ENCODE measurements around the gene AIG1.
A peak's percentile ranks its signal among the peaks of the same experiment; 100 is the strongest.
"Not testable (repeated sequence)": the region's sequence is repeated elsewhere in the genome, so short reads cannot be mapped to it uniquely, and the experiment has no call there.

AIG1 gene

GRCh38 chr6:143293523-143293922, 232.8 kb downstream of the AIG1 start:
- DNase-seq: no peak

DNA sequence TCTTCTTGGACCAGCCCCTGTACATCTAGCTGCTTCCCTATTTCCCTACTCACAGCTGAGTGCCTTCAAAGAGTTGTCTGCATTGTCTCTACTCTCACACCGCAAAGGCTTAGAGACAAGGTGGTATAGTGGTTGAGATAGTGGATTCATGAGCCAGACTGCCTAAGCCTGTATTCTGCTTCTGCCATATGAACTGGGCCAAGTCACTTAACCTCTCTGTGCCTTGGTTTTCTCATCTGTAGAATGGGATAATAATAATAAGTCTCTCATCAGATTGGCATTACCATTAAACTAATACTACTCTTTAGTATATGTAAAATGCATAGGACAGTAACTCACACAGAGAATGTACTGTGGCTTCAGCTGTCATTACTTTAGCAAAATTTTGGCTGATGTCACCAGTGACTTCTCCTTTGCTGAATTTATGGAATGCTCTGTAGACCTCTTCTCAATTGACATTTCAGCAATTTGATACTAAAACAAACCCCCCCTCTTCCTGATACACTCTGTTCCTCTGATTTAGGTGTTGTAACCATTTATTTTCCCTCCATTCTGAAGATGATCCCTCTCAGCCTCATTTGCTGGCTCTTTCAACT, 233.7 kb downstream of the AIG1 start:
- DNase-seq: no peak

DNA sequence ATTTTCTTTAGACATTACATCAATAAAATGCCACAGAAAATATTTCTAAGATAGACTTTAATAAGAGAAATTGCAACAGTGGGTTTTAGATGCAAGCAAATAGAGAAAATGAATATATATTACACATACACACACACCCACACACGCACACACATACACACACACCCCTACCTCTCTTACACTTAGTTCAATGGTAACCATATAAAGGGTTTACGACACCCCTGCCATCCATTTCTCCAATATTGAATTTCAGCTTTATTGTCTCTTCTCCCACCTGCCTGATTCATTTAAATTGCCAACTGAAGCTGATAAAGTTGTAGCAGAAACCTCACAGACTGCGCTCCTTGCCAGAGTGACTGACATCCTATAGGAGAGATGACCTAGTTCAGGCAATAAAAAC, 235.2 kb downstream of the AIG1 start:
- no peak for DNase-seq

GRCh38 chr6:143298071-143298470, 237.4 kb downstream of the AIG1 start:
- DNase-seq: no peak

DNA sequence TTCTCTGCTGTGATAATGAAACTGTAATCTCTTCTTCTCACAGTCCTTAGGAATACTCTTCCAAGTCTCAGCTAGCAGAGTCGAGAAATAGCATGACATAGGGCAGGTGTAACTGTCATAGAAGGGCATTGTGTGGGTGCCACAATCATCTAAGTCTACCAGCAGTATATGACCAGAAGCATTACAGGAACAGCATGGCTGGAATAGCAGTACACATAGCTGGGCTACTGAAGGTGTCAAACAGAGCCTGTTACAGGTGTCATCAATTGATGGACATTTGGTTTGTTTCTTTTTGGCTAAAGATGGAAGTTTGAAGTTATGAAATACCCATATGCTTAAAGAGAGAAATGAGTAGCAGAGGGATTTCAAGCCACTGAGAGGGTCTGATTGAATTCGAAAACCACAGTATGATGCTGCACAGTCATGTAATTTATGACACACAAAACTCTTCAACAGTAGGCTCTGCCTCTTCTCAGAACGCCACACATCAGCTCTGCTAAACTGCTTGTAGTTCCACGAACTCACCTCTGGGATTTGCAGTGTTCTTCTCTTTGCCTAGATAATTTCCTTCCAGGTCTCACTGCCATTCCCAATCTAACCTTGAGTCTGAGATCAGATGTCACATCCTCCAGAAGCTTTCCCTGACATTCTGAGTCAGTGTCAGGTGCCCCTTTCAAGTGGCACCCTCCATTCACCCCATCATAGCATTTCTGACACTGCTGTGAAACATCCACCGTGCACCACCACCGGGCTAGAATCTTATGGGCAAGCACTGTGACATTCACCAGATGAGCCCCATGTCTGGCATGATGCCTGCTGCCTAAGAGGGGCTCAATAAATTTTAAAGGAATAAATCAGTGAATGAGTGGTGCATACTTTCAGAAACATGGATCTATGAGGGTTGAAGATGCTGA, 238.8 kb downstream of the AIG1 start:
- no peak for DNase-seq

DNA sequence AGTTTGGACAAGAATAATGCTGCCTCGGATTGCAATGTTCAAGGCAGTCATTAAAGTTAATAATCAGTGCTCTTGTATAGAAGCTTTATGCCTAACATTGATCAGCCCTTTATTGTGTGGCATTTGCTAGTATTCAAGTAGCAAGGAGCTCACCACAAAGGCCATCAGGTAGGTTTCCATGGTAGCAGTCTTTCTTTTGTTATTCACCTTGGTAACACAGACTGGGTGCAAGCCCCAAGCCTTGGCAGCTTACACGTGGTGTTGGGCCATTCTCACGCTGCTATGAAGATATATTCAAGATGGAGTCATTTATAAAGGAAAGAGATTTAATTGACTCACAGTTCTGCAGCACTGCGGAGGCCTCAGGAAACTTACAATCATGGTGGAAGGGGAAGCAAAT, 240.5 kb downstream of the AIG1 start:
- DNase-seq: no peak

DNA sequence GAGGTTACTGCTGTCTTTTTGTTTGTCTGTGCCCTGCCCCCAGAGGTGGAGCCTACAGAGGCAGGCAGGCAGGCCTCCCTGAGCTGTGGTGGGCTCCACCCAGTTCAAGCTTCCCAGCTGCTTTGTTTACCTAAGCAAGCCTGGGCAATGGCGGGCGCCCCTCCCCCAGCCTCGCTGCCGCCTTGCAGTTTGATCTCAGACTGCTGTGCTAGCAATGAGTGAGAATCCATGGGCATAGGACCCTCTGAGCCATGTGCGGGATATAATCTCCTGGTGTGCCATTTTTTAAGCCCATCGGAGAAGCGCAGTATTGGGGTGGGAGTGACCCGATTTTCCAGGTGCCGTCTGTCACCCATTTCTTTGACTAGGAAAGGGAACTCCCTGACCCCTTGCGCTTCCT, 247.1 kb downstream of the AIG1 start:
- DNase-seq: not testable (repeated sequence)

- no peak for DNase-seq
These were observed 252.5 kb downstream of the AIG1 start for GRCh38 chr6:143313163-143313562.

GRCh38 chr6:143321491-143322086, 260.9 kb downstream of the AIG1 start:
- DNase-seq: no peak

DNA sequence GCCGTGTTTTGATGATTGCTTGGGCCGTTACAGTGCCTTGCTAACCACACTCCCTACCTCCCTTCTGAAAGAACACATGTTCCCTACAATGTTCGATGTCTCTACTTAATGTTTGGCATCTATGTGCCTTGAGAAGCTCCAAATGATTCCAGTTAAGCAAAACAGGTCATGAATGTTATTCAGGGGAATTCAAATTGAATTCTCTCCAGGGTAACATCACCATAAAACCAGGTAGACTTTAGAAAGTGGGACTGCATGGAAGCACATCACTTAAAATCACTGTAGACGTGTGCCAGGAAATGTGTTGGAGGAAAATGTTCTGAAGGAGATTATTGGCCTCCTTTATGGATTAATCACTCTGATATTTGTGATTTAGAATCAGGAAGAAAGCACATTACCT, 261.7 kb downstream of the AIG1 start:
- DNase-seq: no peak

GRCh38 chr6:143323729-143324470, 263.2 kb downstream of the AIG1 start:
- DNase-seq: no peak

GRCh38 chr6:143325379-143326140, 264.9 kb downstream of the AIG1 start:
- DNase-seq: no peak

DNA sequence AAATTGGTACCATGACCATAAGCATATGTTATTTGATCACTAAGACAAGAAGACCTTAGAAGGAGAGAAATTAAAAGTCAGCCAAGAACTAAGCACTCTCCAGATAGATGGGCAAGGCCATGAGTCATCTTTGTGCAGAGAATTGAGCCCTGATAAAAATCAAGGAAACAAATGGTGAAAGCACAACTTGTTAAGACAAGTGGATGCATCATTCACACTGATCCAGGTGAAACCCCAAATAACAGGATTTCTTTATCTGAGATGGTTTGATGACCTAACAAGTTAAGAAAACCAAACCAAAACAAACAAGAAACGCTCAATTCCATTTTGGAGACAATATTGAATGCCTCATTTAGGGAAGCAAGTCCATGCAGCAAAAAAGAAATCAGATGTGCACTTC, 268.2 kb downstream of the AIG1 start:
- no peak for DNase-seq

GRCh38 chr6:143329323-143329722, 268.6 kb downstream of the AIG1 start:
- no peak for DNase-seq

- DNase-seq: no peak
These were observed 270.7 kb downstream of the AIG1 start for GRCh38 chr6:143331362-143331761.

DNA sequence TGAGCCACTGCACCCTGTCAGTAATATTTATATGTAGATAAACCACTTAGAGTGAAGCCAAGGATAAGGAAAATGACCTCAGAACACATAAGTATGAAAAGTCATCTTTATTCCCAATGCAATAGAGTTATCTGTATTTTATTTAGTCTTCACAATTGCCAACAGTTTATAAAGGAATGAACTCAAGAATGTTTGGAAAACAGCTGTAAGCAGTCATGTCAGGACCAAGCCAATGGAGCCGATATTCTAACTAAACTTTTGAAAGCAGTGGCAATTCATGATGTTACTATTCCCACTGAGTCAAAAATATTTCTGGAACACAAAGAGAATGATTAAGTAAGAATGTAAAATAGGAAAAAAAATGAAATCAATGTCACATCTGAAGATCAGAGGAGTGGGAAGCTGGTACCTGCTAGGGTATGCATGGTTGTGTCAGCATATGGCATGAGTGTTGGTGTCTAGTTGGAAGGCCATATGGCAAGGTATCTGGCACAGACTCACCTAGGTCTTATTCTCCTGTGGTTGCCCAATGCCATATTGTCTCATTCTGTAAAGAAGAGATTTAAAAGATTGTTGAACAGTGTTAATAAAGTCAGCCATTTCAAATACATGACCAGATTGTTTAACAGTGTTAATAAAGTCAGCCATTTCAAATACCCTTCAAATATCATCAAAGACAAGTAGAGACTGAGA, 271.6 kb downstream of the AIG1 start:
- no peak for DNase-seq

DNA sequence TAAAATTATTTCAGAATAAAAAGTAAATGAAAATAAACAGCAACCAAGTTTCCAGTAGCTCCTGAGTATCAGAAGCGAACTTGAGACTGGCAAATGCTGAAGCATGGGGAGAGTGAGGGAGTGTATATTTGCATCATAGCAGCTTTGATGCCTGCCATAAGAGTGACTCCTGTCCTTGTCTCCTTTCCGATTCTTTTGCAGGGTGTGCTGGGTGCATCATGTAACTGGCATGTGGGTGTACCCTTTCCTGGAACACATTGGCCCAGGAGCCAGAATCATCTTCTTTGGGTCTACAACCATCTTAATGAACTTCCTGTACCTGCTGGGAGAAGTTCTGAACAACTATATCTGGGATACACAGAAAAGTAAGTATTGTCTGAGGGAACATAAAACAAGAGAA, 272.4 kb downstream of the AIG1 start:
- DNase-seq: no peak

DNA sequence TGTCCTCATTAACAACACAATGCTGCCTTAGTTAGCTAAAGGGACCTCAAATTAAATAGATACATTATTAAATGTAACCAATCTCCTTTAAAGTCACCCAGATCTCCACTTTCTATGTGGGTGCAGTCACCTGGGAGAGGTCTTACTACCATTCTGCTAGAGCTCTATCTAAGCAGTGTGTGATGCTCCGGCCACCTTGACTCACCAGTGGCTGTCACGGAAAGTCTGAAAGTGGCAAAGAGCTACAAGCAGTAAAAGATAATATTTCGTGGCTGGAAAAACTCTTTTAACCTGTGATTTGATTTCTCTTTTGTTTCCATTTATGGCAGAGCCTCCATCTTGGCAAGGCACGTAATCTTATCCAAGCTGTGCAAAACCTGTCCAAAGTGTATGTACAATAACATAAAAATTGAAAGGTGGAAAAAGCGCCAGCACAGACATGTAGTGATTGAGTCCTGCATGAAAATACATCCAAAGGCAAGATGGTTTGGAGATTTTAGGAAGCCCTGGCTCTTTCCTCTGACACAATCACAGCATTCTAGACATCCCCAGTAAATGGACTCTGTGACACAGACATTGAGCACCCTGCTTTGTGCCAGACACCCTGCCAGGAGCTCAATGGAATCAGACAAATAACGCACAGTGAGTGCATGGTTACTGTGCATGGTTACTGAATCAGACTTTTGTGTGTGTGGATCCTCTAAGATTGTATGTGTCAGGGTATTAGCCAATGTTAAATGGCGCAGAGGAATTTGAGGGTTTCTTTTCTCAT, 273.2 kb downstream of the AIG1 start:
- peak; percentile 6 for DNase-seq

- DNase-seq: no peak
These were observed 275.2 kb downstream of the AIG1 start for GRCh38 chr6:143335865-143336264.

DNA sequence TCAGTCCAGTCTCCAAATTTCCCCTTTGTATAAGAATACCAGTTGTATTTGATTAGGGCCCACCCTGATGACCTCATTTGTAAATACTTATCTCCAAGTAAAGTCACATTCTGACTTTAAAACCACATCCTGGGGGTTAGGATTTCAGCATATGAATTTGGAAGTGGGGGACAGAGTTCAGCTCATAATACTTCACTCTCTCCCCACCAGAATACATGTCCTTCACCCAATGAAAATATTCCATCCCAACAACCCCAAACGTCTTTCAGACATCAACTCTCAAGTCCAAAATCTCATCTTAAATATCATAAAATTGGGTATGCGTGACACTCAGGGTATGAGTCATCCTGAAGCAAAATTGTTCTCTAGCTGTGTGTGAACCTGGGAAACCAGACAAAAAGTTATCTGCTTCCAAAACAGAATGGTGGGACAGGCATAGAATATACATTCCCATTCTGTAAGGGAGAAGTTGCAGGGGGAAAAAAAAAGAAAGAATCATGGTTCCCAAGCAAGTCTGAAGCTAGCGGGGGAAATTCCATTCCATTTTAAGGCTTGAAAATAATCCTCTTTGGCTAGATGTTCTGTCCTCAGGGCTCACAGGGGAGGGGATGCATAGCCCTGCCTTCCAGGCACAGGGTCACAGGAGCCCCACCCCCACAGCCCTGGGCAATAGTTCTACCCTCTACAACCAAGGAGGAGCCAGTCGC, 275.9 kb downstream of the AIG1 start:
- no peak for DNase-seq

Data from NCI-H1092 treated with DMSO at 0.1 percent for 48 hours (cell line).